ENCODE measurements around the gene FAM236A.
"Not testable (repeated sequence)": the region's sequence is repeated elsewhere in the genome, so short reads cannot be mapped to it uniquely, and the experiment has no call there.

DNA sequence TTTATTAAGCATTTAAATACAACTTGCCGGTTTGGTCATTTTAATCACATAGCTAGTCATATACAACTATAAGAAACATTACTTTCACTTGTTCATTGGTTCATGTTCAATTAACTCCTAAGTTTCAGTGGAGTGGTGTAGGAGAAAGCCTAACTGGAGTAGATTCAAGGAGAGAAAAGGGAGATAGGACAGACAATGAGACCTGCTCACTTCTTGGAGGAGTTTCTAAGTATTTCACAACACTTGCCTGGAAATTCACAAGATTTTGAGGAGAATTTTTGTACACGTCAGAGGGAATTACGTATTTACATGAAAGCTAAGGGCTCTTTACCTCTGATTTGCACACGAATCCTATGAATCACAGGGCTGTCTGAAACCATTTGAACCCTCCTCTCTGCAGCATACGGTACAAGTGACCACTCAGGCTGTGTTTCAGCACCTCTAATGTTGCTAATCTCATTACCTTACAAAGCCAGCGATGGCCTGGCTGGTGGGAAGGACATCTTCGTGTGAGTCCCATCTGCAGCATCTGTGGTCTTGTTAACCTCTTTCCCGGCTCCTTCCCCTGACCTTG is 1.0 kb upstream of the FAM236A start:
- TF ChIP-seq, protein P1, sequence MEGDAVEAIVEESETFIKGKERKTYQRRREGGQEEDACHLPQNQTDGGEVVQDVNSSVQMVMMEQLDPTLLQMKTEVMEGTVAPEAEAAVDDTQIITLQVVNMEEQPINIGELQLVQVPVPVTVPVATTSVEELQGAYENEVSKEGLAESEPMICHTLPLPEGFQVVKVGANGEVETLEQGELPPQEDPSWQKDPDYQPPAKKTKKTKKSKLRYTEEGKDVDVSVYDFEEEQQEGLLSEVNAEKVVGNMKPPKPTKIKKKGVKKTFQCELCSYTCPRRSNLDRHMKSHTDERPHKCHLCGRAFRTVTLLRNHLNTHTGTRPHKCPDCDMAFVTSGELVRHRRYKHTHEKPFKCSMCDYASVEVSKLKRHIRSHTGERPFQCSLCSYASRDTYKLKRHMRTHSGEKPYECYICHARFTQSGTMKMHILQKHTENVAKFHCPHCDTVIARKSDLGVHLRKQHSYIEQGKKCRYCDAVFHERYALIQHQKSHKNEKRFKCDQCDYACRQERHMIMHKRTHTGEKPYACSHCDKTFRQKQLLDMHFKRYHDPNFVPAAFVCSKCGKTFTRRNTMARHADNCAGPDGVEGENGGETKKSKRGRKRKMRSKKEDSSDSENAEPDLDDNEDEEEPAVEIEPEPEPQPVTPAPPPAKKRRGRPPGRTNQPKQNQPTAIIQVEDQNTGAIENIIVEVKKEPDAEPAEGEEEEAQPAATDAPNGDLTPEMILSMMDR (IDR thresholded peaks at IDR 0.05; ENCODE audit: poor library complexity, severe bottlenecking), result not testable (repeated sequence)
- not testable (repeated sequence) for TF ChIP-seq POLR2AphosphoS5 (IDR thresholded peaks at IDR 0.05)

All from neural cell (in vitro differentiated cells).